ENCODE data around the gene IKZF3.

DNA sequence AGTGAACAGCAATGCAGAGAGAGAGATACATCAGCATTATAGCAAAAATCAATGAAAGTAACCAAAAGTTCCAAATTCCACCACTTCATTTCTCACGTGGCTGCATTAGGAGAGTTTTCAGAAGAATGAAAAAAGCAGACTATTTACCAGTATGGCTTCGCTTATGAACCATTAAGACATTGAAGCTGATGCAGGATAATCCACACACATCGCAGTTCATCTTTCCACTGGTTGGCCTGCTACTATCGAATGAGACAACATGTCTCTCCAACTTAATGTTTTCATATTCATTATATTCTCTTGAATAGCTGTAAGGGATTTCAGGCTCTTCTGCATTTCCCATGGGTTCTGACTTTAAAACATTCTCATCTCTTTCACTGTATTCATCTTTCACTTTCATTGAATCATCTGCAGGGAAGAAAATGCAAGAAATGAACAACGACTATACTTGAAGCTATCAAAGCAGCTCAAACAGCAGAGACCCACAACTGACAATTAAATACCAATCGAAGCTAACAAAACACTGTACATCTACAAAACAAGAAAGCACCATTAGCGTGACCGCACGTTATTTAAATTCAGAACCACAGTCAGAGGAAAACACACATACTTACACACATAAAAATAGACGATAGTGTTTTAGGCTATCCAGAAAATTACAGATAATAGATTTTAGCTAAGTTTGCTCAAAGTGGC lies 71.4 kb downstream of the IKZF3 start:
- TF ChIP-seq, protein P1, sequence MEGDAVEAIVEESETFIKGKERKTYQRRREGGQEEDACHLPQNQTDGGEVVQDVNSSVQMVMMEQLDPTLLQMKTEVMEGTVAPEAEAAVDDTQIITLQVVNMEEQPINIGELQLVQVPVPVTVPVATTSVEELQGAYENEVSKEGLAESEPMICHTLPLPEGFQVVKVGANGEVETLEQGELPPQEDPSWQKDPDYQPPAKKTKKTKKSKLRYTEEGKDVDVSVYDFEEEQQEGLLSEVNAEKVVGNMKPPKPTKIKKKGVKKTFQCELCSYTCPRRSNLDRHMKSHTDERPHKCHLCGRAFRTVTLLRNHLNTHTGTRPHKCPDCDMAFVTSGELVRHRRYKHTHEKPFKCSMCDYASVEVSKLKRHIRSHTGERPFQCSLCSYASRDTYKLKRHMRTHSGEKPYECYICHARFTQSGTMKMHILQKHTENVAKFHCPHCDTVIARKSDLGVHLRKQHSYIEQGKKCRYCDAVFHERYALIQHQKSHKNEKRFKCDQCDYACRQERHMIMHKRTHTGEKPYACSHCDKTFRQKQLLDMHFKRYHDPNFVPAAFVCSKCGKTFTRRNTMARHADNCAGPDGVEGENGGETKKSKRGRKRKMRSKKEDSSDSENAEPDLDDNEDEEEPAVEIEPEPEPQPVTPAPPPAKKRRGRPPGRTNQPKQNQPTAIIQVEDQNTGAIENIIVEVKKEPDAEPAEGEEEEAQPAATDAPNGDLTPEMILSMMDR (IDR thresholded peaks at IDR 0.05), result no peak
- TF ChIP-seq POLR2A (IDR thresholded peaks at IDR 0.05), result no peak

All from thyroid gland (tissue), 4 donors.